ENCODE measurements around the gene CDC42BPB. TPM values are rescaled to one million over a fixed set of nuclear protein-coding genes. Genes with fewer than 3 reads are reported as not detected.

The CDC42BPB gene
- total RNA-seq, 1 experiment from 2014 or later = 84.4 TPM

GRCh38 chr14:102888748-102889147 lies 168.6 kb downstream of the CDC42BPB start:
- no peaks in the 10 kb centered on the region; the same call in none of the 2 replicates for H3K36me3 ChIP-seq (ENCODE audit: control insufficient read depth, insufficient read depth, low read length)
- in situ Hi-C loops (cut with HindIII; ENCODE audit: low pct_unique_long_range_greater_than_20kb, low sequenced_read_pairs) = no loop called here
- ATAC-seq (no peak), DNase-seq (ENCODE audit: low read depth, low spot score) (no peak)
- POLR2A ChIA-PET = no interaction called here
- no peaks in the 10 kb centered on the region for H3K4me1 ChIP-seq (ENCODE audit: control insufficient read depth, insufficient read depth, low read length)
- TF ChIP-seq, protein P1, sequence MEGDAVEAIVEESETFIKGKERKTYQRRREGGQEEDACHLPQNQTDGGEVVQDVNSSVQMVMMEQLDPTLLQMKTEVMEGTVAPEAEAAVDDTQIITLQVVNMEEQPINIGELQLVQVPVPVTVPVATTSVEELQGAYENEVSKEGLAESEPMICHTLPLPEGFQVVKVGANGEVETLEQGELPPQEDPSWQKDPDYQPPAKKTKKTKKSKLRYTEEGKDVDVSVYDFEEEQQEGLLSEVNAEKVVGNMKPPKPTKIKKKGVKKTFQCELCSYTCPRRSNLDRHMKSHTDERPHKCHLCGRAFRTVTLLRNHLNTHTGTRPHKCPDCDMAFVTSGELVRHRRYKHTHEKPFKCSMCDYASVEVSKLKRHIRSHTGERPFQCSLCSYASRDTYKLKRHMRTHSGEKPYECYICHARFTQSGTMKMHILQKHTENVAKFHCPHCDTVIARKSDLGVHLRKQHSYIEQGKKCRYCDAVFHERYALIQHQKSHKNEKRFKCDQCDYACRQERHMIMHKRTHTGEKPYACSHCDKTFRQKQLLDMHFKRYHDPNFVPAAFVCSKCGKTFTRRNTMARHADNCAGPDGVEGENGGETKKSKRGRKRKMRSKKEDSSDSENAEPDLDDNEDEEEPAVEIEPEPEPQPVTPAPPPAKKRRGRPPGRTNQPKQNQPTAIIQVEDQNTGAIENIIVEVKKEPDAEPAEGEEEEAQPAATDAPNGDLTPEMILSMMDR (IDR thresholded peaks at IDR 0.05) = no peak
- TF ChIP-seq, protein P2, sequence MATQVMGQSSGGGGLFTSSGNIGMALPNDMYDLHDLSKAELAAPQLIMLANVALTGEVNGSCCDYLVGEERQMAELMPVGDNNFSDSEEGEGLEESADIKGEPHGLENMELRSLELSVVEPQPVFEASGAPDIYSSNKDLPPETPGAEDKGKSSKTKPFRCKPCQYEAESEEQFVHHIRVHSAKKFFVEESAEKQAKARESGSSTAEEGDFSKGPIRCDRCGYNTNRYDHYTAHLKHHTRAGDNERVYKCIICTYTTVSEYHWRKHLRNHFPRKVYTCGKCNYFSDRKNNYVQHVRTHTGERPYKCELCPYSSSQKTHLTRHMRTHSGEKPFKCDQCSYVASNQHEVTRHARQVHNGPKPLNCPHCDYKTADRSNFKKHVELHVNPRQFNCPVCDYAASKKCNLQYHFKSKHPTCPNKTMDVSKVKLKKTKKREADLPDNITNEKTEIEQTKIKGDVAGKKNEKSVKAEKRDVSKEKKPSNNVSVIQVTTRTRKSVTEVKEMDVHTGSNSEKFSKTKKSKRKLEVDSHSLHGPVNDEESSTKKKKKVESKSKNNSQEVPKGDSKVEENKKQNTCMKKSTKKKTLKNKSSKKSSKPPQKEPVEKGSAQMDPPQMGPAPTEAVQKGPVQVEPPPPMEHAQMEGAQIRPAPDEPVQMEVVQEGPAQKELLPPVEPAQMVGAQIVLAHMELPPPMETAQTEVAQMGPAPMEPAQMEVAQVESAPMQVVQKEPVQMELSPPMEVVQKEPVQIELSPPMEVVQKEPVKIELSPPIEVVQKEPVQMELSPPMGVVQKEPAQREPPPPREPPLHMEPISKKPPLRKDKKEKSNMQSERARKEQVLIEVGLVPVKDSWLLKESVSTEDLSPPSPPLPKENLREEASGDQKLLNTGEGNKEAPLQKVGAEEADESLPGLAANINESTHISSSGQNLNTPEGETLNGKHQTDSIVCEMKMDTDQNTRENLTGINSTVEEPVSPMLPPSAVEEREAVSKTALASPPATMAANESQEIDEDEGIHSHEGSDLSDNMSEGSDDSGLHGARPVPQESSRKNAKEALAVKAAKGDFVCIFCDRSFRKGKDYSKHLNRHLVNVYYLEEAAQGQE (IDR thresholded peaks at IDR 0.05; ENCODE audit: insufficient read depth in 1 of 2, low read depth in 2 of 2, low read length in 1 of 2) = no peak
- no peak for TF ChIP-seq TCF7L2 (IDR thresholded peaks at IDR 0.05; ENCODE audit: low read depth, low read length)
- no peak for TF ChIP-seq SIN3A (IDR thresholded peaks at IDR 0.05; ENCODE audit: borderline replicate concordance, insufficient read depth, low read depth, low read length)
- TF ChIP-seq POLR2AphosphoS5 (IDR thresholded peaks at IDR 0.05; ENCODE audit: low read depth, low read length) = no peak
- no peaks in the 10 kb centered on the region for H3K9me3 ChIP-seq (ENCODE audit: control insufficient read depth, insufficient read depth, low read depth, low read length)
- no peak overlapping the region for H3K27ac ChIP-seq (ENCODE audit: low read length)
- no TSS peak for BruUV-seq (replicated peaks)
- intact Hi-C loops (cut with micrococcal nuclease; ENCODE audit: unreplicated experiment) = no loop called here
- no peaks in the 10 kb centered on the region for H3K27me3 ChIP-seq (ENCODE audit: control insufficient read depth, insufficient read depth, low read length)
- H3K4me3 ChIP-seq (ENCODE audit: low read depth in 2 of 2, low read length in 2 of 2) = no peak overlapping the region
- CTCF ChIA-PET = interaction anchor here (0.5 kb wide), 1 partner anchor 11 kb away, joined by 3 read pairs; no protein-coding TSS in a partner anchor

DNA sequence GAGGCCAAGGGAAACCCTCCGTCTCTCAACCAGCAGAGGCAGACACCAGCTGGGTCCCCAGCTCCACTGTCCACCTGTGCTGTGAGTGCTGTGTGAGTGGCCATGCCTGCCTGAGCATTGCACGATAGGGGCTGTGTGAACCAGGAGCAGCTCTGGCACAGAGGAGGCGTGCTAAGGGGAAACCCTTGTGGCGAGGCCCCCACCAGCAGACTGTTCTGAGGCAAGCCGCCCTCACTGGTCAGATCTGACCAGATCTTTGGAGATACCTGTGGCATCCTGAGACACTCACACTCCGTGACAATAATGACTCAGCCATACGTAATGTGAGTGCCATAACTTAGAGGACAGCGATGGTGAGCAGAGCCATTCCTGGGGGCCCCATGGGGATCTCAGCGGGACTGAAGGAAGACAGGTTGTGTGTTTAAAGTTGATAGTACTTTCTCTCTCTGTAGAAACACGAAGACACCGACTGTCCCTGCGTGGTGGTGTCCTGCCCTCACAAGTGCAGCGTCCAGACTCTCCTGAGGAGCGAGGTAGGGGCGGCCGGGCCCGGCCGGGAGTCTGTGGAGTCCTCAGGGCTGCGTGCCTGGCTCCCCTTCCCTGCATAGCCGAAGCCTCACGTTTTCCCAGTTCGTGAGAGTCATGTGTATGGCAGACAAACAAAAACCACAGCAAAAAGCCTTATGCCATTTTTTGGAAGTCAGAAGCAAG lies 171.5 kb downstream of the CDC42BPB start:
- Histone ChIP-seq H3K4me3 (ENCODE audit: low read depth in 2 of 2, low read length in 2 of 2) (no peak overlapping the region), H3K9me3 (ENCODE audit: control insufficient read depth, insufficient read depth, low read depth, low read length) (no peaks in the 10 kb centered on the region), H3K27me3 (ENCODE audit: control insufficient read depth, insufficient read depth, low read length) (no peaks in the 10 kb centered on the region), H3K27ac (ENCODE audit: low read length) (no peak overlapping the region), H3K4me1 (ENCODE audit: control insufficient read depth, insufficient read depth, low read length) (no peaks in the 10 kb centered on the region), H3K36me3 (ENCODE audit: control insufficient read depth, insufficient read depth, low read length) (no peaks in the 10 kb centered on the region; the same call in none of the 2 replicates)
- in situ Hi-C loops (cut with HindIII; ENCODE audit: low pct_unique_long_range_greater_than_20kb, low sequenced_read_pairs) = no loop called here
- ATAC-seq (no peak), DNase-seq (ENCODE audit: low read depth, low spot score) (no peak)
- BruUV-seq (replicated peaks) = no TSS peak
- intact Hi-C loops (cut with micrococcal nuclease; ENCODE audit: unreplicated experiment) = no loop called here
- TF ChIP-seq, protein P2 (IDR thresholded peaks at IDR 0.05; ENCODE audit: insufficient read depth in 1 of 2, low read depth in 2 of 2, low read length in 1 of 2) = no peak
- no peak for TF ChIP-seq SIN3A (IDR thresholded peaks at IDR 0.05; ENCODE audit: borderline replicate concordance, insufficient read depth, low read depth, low read length)
- no peak for TF ChIP-seq POLR2AphosphoS5 (IDR thresholded peaks at IDR 0.05; ENCODE audit: low read depth, low read length)
- TF ChIP-seq TCF7L2 (IDR thresholded peaks at IDR 0.05; ENCODE audit: low read depth, low read length) = no peak
- TF ChIP-seq, protein P1 (IDR thresholded peaks at IDR 0.05) = no peak
- CTCF ChIA-PET = no interaction called here
- POLR2A ChIA-PET = no interaction called here

Data from Panc1 (cell line).